OCI-LY3 (cell line): ENCODE data around the gene SPRR2F.
"Not testable (repeated sequence)": the region's sequence is repeated elsewhere in the genome, so short reads cannot be mapped to it uniquely, and the experiment has no call there.

Experiments used
- H2AFZ ChIP-seq: fragments of 200-600, 300-600 bp; shearing (Covaris generic); 2 replicates; pipeline ENCODE4 v1.6.0; 2014; ENCODE audit warnings: antibody characterized with exemption, low read depth, low read length
- H3K27ac ChIP-seq: fragments of 200-600, 300-600 bp; sonication (generic); 2 replicates; pipeline ENCODE4 v1.5.1; 2014; ENCODE audit warnings: mild to moderate bottlenecking, low read length, moderate library complexity, mixed read lengths
- H3K27me3 ChIP-seq: fragments of 200-600, 300-600 bp; sonication (generic); 2 replicates; pipeline ENCODE4 v1.6.1; 2014; ENCODE audit warnings: low read depth, low read length, mixed read lengths
- H3K36me3 ChIP-seq: fragments of 200-600, 300-600 bp; sonication (generic); replicated peaks from 2 replicates; pipeline ENCODE3; 2014; ENCODE audit warnings: low read depth, low read length, mixed read lengths
- H3K4me1 ChIP-seq: fragments of 300-600, 200-600 bp; sonication (generic); 2 replicates; pipeline ENCODE4 v1.6.1; 2014; ENCODE audit warnings: low read length, mixed read lengths
- H3K4me2 ChIP-seq: fragments of 200-600, 300-600 bp; sonication (generic); 2 replicates; pipeline ENCODE4 v1.6.1; 2014; ENCODE audit warnings: low read length, mixed read lengths
- H3K4me3 ChIP-seq: fragments of 300-600, 200-600 bp; sonication (generic); 2 replicates; pipeline ENCODE4 v1.5.1; 2014; ENCODE audit warnings: antibody characterized with exemption, mild to moderate bottlenecking, low read length, moderate library complexity
- H3K79me2 ChIP-seq: fragments of 300-600, 200-600 bp; shearing (Covaris generic); 2 replicates; pipeline ENCODE4 v1.6.1; 2014; ENCODE audit warnings: mild to moderate bottlenecking, low read length, mixed read lengths
- H3K9ac ChIP-seq: fragments of 300-600, 200-600 bp; shearing (Covaris generic); 2 replicates; pipeline ENCODE4 v1.6.0; 2014; ENCODE audit warnings: mild to moderate bottlenecking, low read length, moderate library complexity
- H3K9me3 ChIP-seq: fragments of 200-600, 300-600 bp; shearing (Covaris generic); 2 replicates; pipeline ENCODE4 v1.6.1; 2014; ENCODE audit warnings: low read length, mixed read lengths; ENCODE audit not compliant: insufficient read depth
- H4K20me1 ChIP-seq: fragments of 200-600, 300-600 bp; sonication (generic); 2 replicates; pipeline ENCODE4 v1.6.1; 2016; ENCODE audit warnings: low read length, mixed read lengths; ENCODE audit not compliant: insufficient read depth
- EZH2phosphoT487 ChIP-seq: fragments of 200-600 bp; shearing (Covaris generic); IDR thresholded peaks from 2 replicates; pipeline ENCODE4 v1.6.1; 2018; ENCODE audit warnings: antibody characterized with exemption, mixed run types, low read depth
- TF ChIP-seq, protein P1 (sequence below): fragments of 200-600, 300-600 bp; sonication (generic); IDR thresholded peaks from 2 replicates; pipeline ENCODE4 v1.5.1; 2014; ENCODE audit warnings: antibody characterized with exemption, low read length, low read depth

SPRR2F gene

DNA sequence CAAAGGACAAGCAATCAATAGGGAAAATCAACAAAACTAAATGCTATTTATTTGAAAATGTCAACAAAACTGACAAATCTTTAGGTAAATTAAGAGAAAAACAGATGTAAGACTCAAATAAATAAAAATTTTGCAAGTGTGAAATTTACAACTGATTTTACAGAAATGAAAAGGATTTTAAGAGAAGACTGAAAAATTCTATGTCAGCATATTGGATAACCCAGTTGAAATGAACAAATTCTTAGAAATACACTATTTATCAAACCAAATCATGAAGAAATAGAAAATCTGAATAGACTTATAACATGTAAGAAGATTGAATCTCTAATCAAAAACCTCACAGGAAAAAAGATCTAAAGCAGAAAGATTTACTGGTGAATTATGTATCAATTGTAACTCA, 7.6 kb upstream of the SPRR2F start:
- Histone ChIP-seq H3K27ac (no peak overlapping the region), H3K9ac (no peak overlapping the region), H3K36me3 (no peaks in the 10 kb centered on the region), H3K79me2 (no peaks in the 10 kb centered on the region), H3K4me3 (no peak overlapping the region), H3K4me1 (no peaks in the 10 kb centered on the region), H3K9me3 (no peaks in the 10 kb centered on the region), H2AFZ (no peak overlapping the region), H4K20me1 (no peaks in the 10 kb centered on the region), H3K4me2 (no peak overlapping the region), H3K27me3 (peaks cover 26% of the 10 kb centered on the region)
- TF ChIP-seq, protein P1, sequence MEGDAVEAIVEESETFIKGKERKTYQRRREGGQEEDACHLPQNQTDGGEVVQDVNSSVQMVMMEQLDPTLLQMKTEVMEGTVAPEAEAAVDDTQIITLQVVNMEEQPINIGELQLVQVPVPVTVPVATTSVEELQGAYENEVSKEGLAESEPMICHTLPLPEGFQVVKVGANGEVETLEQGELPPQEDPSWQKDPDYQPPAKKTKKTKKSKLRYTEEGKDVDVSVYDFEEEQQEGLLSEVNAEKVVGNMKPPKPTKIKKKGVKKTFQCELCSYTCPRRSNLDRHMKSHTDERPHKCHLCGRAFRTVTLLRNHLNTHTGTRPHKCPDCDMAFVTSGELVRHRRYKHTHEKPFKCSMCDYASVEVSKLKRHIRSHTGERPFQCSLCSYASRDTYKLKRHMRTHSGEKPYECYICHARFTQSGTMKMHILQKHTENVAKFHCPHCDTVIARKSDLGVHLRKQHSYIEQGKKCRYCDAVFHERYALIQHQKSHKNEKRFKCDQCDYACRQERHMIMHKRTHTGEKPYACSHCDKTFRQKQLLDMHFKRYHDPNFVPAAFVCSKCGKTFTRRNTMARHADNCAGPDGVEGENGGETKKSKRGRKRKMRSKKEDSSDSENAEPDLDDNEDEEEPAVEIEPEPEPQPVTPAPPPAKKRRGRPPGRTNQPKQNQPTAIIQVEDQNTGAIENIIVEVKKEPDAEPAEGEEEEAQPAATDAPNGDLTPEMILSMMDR: no peak
- TF ChIP-seq EZH2phosphoT487: no peak

DNA sequence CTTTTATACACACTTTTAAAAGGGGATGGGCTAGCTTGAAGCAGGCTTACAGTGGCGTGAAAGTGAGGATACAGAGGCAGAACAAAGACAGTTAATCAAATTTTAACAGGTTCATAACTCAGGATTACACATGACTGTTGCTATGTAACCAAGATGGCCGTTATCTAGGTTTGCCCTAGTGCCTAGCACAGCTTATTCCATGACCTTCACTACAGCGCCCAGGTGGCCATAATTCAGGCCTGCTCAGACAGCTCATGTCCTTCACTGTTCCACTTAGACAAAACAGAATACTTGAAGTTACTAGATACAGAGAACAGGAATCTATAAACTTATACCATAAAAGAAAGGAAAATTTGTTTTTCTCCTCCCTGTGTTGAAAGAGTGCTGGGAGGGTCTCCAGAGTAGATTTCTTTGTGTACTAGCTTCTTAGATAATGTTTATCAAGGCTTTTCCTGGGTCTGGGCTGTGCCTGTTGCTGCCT, 6.2 kb upstream of the SPRR2F start:
- H3K27ac ChIP-seq: no peak overlapping the region
- H2AFZ ChIP-seq: no peak overlapping the region
- no peaks in the 10 kb centered on the region for H3K36me3 ChIP-seq
- H3K4me1 ChIP-seq: no peaks in the 10 kb centered on the region
- TF ChIP-seq, protein P1: no peak
- TF ChIP-seq EZH2phosphoT487: no peak
- H3K4me2 ChIP-seq: no peak overlapping the region
- peaks cover 34% of the 10 kb centered on the region for H3K27me3 ChIP-seq
- no peak overlapping the region for H3K4me3 ChIP-seq
- no peaks in the 10 kb centered on the region for H3K9me3 ChIP-seq
- no peaks in the 10 kb centered on the region for H3K79me2 ChIP-seq
- no peaks in the 10 kb centered on the region for H4K20me1 ChIP-seq
- H3K9ac ChIP-seq: no peak overlapping the region

DNA sequence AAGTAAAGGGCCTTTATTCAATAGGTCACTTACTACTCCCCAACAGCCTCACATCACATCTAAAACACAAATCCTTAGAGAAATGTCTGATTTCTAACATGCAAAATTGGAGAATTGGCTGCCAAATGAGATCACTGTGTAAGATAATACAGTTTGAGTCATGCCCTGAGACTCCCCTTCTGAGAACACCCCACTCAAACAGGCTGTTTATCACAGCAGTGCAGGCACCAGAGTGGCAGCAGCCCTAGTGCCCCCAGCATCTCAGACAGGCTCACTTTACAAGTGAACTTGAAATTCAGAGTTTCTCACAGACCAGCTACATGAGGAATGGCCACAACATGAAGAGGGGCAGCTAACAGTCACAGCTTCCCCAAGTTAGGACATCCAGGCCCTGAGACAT, 1.9 kb upstream of the SPRR2F start:
- H3K4me1 ChIP-seq, H2AFZ ChIP-seq, H3K36me3 ChIP-seq, H3K9ac ChIP-seq, H3K4me2 ChIP-seq, H3K9me3 ChIP-seq, H3K27ac ChIP-seq, H3K4me3 ChIP-seq, H3K79me2 ChIP-seq, H4K20me1 ChIP-seq: not testable (repeated sequence)
- H3K27me3 ChIP-seq: peaks cover 40% of the 10 kb centered on the region

DNA sequence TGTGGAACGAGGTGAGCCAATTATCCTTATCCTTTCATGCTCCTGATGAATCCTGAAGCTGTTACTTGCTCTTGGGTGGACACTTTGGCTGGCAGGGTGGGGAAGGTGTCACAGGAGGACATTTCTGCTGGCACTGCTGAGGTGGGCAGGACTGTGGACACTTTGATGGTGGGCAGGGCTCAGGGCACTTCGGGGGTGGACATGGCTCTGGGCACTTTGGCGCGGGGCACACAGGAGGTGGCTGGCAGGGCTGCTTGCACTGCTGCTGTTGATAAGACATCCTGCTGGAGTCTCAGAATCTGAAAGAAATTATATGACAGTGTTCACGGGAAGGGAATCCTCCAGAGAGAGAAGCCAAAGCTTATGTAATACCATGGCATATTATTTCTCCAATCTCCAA, 862 bp downstream of the SPRR2F start:
- H3K79me2 ChIP-seq, H3K36me3 ChIP-seq, H3K9ac ChIP-seq, H3K4me1 ChIP-seq, H3K4me2 ChIP-seq, H3K27ac ChIP-seq, H3K4me3 ChIP-seq, H2AFZ ChIP-seq, H4K20me1 ChIP-seq, H3K9me3 ChIP-seq: not testable (repeated sequence)
- H3K27me3 ChIP-seq: peaks cover 31% of the 10 kb centered on the region

DNA sequence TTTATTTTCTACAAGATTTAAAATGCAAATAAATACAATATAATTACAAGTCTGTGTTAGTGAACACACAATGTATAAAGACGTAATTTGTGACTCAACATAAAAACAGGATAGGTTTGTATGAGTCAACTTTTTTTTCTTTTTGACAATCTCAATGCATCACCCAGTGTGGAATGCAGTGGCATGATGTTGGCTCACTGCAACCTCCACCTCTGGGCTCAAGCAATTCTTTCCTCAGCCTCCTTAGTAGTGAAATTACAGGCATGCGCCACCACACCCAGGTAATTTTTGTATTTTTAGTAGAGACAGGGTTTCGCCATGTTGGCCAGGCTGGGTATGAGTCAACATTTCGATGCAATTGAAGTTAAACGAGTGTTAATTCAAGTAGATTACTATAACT, 13.1 kb downstream of the SPRR2F start:
- TF ChIP-seq EZH2phosphoT487: no peak
- Histone ChIP-seq H3K9ac (no peak overlapping the region), H3K4me1 (no peaks in the 10 kb centered on the region), H3K27me3 (peaks cover 30% of the 10 kb centered on the region), H3K36me3 (no peaks in the 10 kb centered on the region), H3K9me3 (no peaks in the 10 kb centered on the region), H3K4me3 (no peak overlapping the region), H3K79me2 (no peaks in the 10 kb centered on the region), H2AFZ (no peak overlapping the region), H3K4me2 (no peak overlapping the region), H4K20me1 (no peaks in the 10 kb centered on the region), H3K27ac (no peak overlapping the region)
